ENCODE data around the gene ACSS1. TPM values are rescaled to one million over a fixed set of nuclear protein-coding genes. Genes with fewer than 3 reads are reported as not detected.

Gene ACSS1
- total and polyA plus RNA-seq, 8 donors, result 26.6 to 44.3 (median 42.3) TPM

- TF ChIP-seq, protein P1, sequence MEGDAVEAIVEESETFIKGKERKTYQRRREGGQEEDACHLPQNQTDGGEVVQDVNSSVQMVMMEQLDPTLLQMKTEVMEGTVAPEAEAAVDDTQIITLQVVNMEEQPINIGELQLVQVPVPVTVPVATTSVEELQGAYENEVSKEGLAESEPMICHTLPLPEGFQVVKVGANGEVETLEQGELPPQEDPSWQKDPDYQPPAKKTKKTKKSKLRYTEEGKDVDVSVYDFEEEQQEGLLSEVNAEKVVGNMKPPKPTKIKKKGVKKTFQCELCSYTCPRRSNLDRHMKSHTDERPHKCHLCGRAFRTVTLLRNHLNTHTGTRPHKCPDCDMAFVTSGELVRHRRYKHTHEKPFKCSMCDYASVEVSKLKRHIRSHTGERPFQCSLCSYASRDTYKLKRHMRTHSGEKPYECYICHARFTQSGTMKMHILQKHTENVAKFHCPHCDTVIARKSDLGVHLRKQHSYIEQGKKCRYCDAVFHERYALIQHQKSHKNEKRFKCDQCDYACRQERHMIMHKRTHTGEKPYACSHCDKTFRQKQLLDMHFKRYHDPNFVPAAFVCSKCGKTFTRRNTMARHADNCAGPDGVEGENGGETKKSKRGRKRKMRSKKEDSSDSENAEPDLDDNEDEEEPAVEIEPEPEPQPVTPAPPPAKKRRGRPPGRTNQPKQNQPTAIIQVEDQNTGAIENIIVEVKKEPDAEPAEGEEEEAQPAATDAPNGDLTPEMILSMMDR (IDR thresholded peaks at IDR 0.05), result no peak
- H3K36me3 ChIP-seq, result peaks cover 0 to 97% of the 10 kb centered on the region in 2 donors
Measured at GRCh38 chr20:24964506-24964840, 93.5 kb downstream of the ACSS1 start.

GRCh38 chr20:24963672-24964505 lies 94.0 kb downstream of the ACSS1 start:
- Histone ChIP-seq H3K9me3 (no peaks in the 10 kb centered on the region), H3K27ac (no peak overlapping the region), H3K4me1 (no peaks in the 10 kb centered on the region), H3K4me3 (no peak overlapping the region), H3K36me3 (peaks cover 0 to 97% of the 10 kb centered on the region in 2 donors), H3K27me3 (no peaks in the 10 kb centered on the region)
- intact Hi-C loops (cut with DNase I), result no loop called here
- TF ChIP-seq, protein P1 (IDR thresholded peaks at IDR 0.05), result no peak
- DNase-seq (no peak), ATAC-seq (no peak)

More at GRCh38 chr20:24964506-24964840, 93.5 kb downstream of the ACSS1 start:
- DNase-seq (no peak), ATAC-seq (no peak)
- intact Hi-C loops (cut with DNase I), result no loop called here
- no peak overlapping the region for H3K4me3 ChIP-seq
- H3K27me3 ChIP-seq, result no peaks in the 10 kb centered on the region
- no peaks in the 10 kb centered on the region for H3K9me3 ChIP-seq
- H3K27ac ChIP-seq, result no peak overlapping the region
- H3K4me1 ChIP-seq, result no peaks in the 10 kb centered on the region

- H3K27ac ChIP-seq, result no peak overlapping the region
- peaks cover 0 to 97% of the 10 kb centered on the region in 2 donors for H3K36me3 ChIP-seq
Measured at GRCh38 chr20:24962510-24962909, 95.4 kb downstream of the ACSS1 start.

DNA sequence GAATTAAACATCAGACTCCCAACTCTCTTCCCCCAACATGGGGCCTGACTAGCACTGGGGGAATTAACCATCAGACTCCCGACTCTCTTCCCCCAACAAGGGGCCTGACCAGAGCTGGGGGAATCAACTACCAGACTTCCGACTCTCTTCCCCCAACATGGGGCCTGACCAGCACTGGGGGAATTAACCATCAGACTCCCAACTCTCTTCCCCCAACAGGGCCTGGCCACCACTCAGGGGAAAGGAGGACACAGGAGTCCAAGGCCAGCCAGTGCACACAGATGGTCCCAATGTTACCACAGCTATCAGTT lies 95.8 kb downstream of the ACSS1 start:
- no peak for ATAC-seq
- Histone ChIP-seq H3K4me3 (no peak overlapping the region), H3K27me3 (no peaks in the 10 kb centered on the region), H3K27ac (no peak overlapping the region), H3K4me1 (no peaks in the 10 kb centered on the region), H3K36me3 (peaks cover 0 to 97% of the 10 kb centered on the region in 2 donors), H3K9me3 (no peaks in the 10 kb centered on the region)
- no peak for DNase-seq
- TF ChIP-seq, protein P1 (IDR thresholded peaks at IDR 0.05), result no peak
- intact Hi-C loops (cut with DNase I), result no loop called here

More at GRCh38 chr20:24962510-24962909, 95.4 kb downstream of the ACSS1 start:
- no peaks in the 10 kb centered on the region for H3K27me3 ChIP-seq
- DNase-seq (no peak), ATAC-seq (no peak)
- H3K4me1 ChIP-seq, result no peaks in the 10 kb centered on the region
- H3K4me3 ChIP-seq, result no peak overlapping the region
- no peaks in the 10 kb centered on the region for H3K9me3 ChIP-seq
- intact Hi-C loops (cut with DNase I), result no loop called here
- TF ChIP-seq, protein P1 (IDR thresholded peaks at IDR 0.05), result no peak

DNA sequence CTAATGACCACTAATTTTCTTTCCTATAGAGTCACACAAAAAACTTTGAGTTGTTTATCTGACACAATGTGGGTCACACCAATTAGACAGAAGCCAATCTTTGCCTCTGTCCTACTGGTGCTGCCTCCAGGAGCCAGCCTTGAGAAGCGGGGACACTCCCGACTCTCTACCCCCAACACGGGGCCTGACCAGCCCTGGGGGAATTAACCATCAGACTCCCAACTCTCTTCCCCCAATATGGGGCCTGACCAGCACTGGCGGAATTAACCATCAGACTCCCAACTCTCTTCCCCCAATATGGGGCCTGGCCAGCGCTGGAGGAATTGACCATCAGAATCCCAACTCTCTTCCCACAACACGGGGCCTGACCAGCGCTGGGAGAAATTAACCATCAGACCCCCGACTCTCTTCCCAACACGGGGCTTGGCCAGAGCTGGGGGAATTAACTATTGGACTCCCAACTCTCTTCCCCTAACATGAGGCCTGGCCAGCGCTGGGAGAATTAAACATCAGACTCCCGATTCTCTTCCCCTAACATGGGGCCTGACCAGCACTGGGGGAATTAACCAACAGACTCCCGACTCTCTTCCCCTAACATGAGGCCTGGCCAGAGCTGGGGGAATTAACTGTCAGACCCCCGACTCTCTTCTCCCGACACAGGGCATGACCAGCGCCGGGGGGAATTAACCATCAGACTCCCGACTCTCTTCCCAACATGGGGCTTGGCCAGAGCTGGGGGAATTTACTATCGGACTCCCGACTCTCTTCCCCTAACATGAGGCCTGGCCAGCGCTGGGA lies 96.4 kb downstream of the ACSS1 start:
- ATAC-seq (no peak), DNase-seq (no peak)
- Histone ChIP-seq H3K4me1 (no peaks in the 10 kb centered on the region), H3K36me3 (peaks cover 0 to 94% of the 10 kb centered on the region in 2 donors), H3K4me3 (no peak overlapping the region), H3K9me3 (no peaks in the 10 kb centered on the region), H3K27ac (peak overlapping the region in 1 of 2 donors; percentile 15), H3K27me3 (no peaks in the 10 kb centered on the region)
- intact Hi-C loops (cut with DNase I), result no loop called here
- TF ChIP-seq, protein P1 (IDR thresholded peaks at IDR 0.05), result no peak
